Endodermal cell (in vitro differentiated cells): ENCODE measurements around the gene LGMN. TPM values are rescaled to one million over a fixed set of nuclear protein-coding genes. Genes with fewer than 3 reads are reported as not detected.

Source experiments
- DNase-seq: peaks from one replicate; pipeline ENCODE4 v3.0.0-alpha.2; 2017
- H3K27ac ChIP-seq: 2 replicates; pipeline ENCODE4 v1.5.1; 2013; ENCODE audit warnings: mild to moderate bottlenecking, low read depth, low read length, moderate library complexity
- H3K27me3 ChIP-seq: 2 replicates; pipeline ENCODE4 v1.6.1; 2013; ENCODE audit warnings: mild to moderate bottlenecking, low read length, moderate library complexity; ENCODE audit not compliant: insufficient read depth, control insufficient read depth, poor library complexity, severe bottlenecking
- H3K36me3 ChIP-seq: 2 replicates; pipeline ENCODE4 v1.7.0; 2013; ENCODE audit warnings: mild to moderate bottlenecking, low read length, moderate library complexity; ENCODE audit not compliant: control insufficient read depth, insufficient read depth
- H3K4me1 ChIP-seq: one replicate; pipeline ENCODE4 v1.7.0; 2013; ENCODE audit warnings: low read length; ENCODE audit not compliant: control insufficient read depth, insufficient read depth
- H3K4me3 ChIP-seq: 2 replicates; pipeline ENCODE4 v1.5.1; 2013; ENCODE audit warnings: mild to moderate bottlenecking, low read length, moderate library complexity
- H3K9ac ChIP-seq: 2 replicates; pipeline ENCODE4 v1.6.1; 2013; ENCODE audit warnings: mild to moderate bottlenecking, low read length, moderate library complexity; ENCODE audit not compliant: poor library complexity, severe bottlenecking; ENCODE audit errors: extremely low read depth
- H3K9me3 ChIP-seq: 2 replicates; pipeline ENCODE4 v1.6.1; 2013; ENCODE audit warnings: mild to moderate bottlenecking, low read length, moderate library complexity; ENCODE audit not compliant: control insufficient read depth
- H3K27ac Mint-ChIP-seq: 2 replicates; pipeline ENCODE4 v1.8.0; 2020; ENCODE audit warnings: mixed read lengths
- H3K27me3 Mint-ChIP-seq: 2 replicates; pipeline ENCODE4 v1.8.0; 2021; ENCODE audit warnings: mild to moderate bottlenecking, mixed read lengths; ENCODE audit not compliant: insufficient read depth
- H3K36me3 Mint-ChIP-seq: 2 replicates; pipeline ENCODE4 v1.8.0; 2020; ENCODE audit warnings: low read depth, mixed read lengths
- H3K4me1 Mint-ChIP-seq: 2 replicates; pipeline ENCODE4 v1.8.0; 2020; ENCODE audit warnings: mixed read lengths
- H3K4me3 Mint-ChIP-seq: 2 replicates; pipeline ENCODE4 v1.8.0; 2020; ENCODE audit warnings: mild to moderate bottlenecking, moderate library complexity, mixed read lengths
- H3K9me3 Mint-ChIP-seq: 2 replicates; pipeline ENCODE4 v1.8.0; 2020; ENCODE audit warnings: mild to moderate bottlenecking, mixed read lengths
- CTCF ChIP-seq: fragments of 200-600 bp; sonication (generic); conservative IDR thresholded peaks from 2 replicates; pipeline ENCODE4 v1.5.0; 2021; ENCODE audit warnings: antibody characterized with exemption, mild to moderate bottlenecking
- WGBS, 2 experiments: methylation state at CpG; one replicate each; pipeline versions ENCODE4 v1.1.5 to v1.1.7; 2013; ENCODE audit warnings: missing lambda C conversion rate in 2 of 2, mixed read lengths in 1 of 2; ENCODE audit not compliant: insufficient coverage in 1 of 2, insufficient read length in 1 of 2; 5-methylcytosine and 5-hydroxymethylcytosine counted together
- total RNA-seq, 2 donors: library from RNA; stranded (reverse); fragmentation: NEBNext Ultra II Directional in 1 of 2; extraction: Animal tissue kit (Norgen Biotek cat#: 25700) in 1 of 2; gene quantifications; 2 replicates in 1 of 2; 3 replicates in 1 of 2; pipeline ENCODE4 v1.2.1, GENCODE V29; 2021

LGMN gene
- total RNA-seq, 2 donors from 2014 or later = 61.4 to 87.2 TPM

- Mint-ChIP-seq H3K9me3 (no peaks in the 10 kb centered on the region), H3K36me3 (peaks cover 59% of the 10 kb centered on the region), H3K27ac (peak overlapping the region; percentile 23), H3K27me3 (no peaks in the 10 kb centered on the region), H3K4me3 (no peak overlapping the region), H3K4me1 (no peaks in the 10 kb centered on the region)
- Histone ChIP-seq H3K36me3 (peaks cover 11% of the 10 kb centered on the region), H3K9me3 (no peaks in the 10 kb centered on the region), H3K4me1 (no peaks in the 10 kb centered on the region), H3K4me3 (no peak overlapping the region), H3K27ac (no peak overlapping the region), H3K27me3 (no peaks in the 10 kb centered on the region), H3K9ac (no peak overlapping the region)
- DNase-seq = no peak
- no peak for TF ChIP-seq CTCF
- WGBS, 2 experiments = 89 to 93% methylated on average over 10 to 15 of the region's 15 CpGs
Measured at GRCh38 chr14:92706386-92706785, 42.0 kb downstream of the LGMN start.

GRCh38 chr14:92704821-92705220, 43.6 kb downstream of the LGMN start:
- H3K27me3 Mint-ChIP-seq = no peaks in the 10 kb centered on the region
- H3K4me1 Mint-ChIP-seq = no peaks in the 10 kb centered on the region
- H3K36me3 Mint-ChIP-seq = peaks cover 50% of the 10 kb centered on the region
- H3K9me3 ChIP-seq = no peaks in the 10 kb centered on the region
- H3K4me3 ChIP-seq = no peak overlapping the region
- H3K27ac Mint-ChIP-seq = no peak overlapping the region
- no peaks in the 10 kb centered on the region for H3K9me3 Mint-ChIP-seq
- H3K4me1 ChIP-seq = no peaks in the 10 kb centered on the region
- no peak overlapping the region for H3K9ac ChIP-seq
- no peaks in the 10 kb centered on the region for H3K27me3 ChIP-seq
- no peak overlapping the region for H3K27ac ChIP-seq
- H3K36me3 ChIP-seq = peaks cover 4% of the 10 kb centered on the region
- no peak for TF ChIP-seq CTCF
- DNase-seq = no peak
- WGBS, 2 experiments = 94 to 98% methylated on average over 10 to 11 of the region's 11 CpGs
- H3K4me3 Mint-ChIP-seq = no peak overlapping the region

- H3K4me3 ChIP-seq = no peak overlapping the region
- WGBS, 2 experiments = 92 to 94% methylated on average over 21 to 23 of the region's 23 CpGs
- Mint-ChIP-seq H3K9me3 (no peaks in the 10 kb centered on the region), H3K4me3 (no peak overlapping the region), H3K27me3 (no peaks in the 10 kb centered on the region), H3K4me1 (no peaks in the 10 kb centered on the region), H3K27ac (no peak overlapping the region), H3K36me3 (peaks cover 44% of the 10 kb centered on the region)
- no peaks in the 10 kb centered on the region for H3K4me1 ChIP-seq
- H3K27me3 ChIP-seq = no peaks in the 10 kb centered on the region
- H3K36me3 ChIP-seq = peaks cover 4% of the 10 kb centered on the region
- no peak overlapping the region for H3K27ac ChIP-seq
- no peaks in the 10 kb centered on the region for H3K9me3 ChIP-seq
- no peak for TF ChIP-seq CTCF
- DNase-seq = no peak
- no peak overlapping the region for H3K9ac ChIP-seq
Measured at GRCh38 chr14:92704036-92704804, 44.2 kb downstream of the LGMN start.
